OCI-LY3 (cell line): ENCODE measurements around the gene CCNB3.

Experiments
- CTCF ChIP-seq: fragments of 200-600, 300-600 bp; sonication (generic); IDR thresholded peaks from 2 replicates; pipeline ENCODE4 v1.5.1; 2014; ENCODE audit warnings: antibody characterized with exemption, low read length, low read depth
- EZH2phosphoT487 ChIP-seq: fragments of 200-600 bp; shearing (Covaris generic); IDR thresholded peaks from 2 replicates; pipeline ENCODE4 v1.6.1; 2018; ENCODE audit warnings: antibody characterized with exemption, mixed run types, low read depth

GRCh38 chrX:50393902-50394301, 189.3 kb downstream of the CCNB3 start:
- TF ChIP-seq CTCF (no peak), EZH2phosphoT487 (no peak)
